Measurements from ENCODE around the gene DZIP1.
A peak's percentile ranks its signal among the peaks of the same experiment; 100 is the strongest.

DZIP1 gene

GRCh38 chr13:95677564-95678266 is 33.2 kb upstream of the DZIP1 start:
- TF ChIP-seq POLR2AphosphoS5 (IDR thresholded peaks at IDR 0.05; ENCODE audit: low read depth, low read length) = no peak

GRCh38 chr13:95676762-95677563 is 32.5 kb upstream of the DZIP1 start, which contains the start of gene DNAJC3:
TSS of gene DNAJC3 (plus strand) at chr13:95677139. CDS start at chr13:95677256, 117 bp downstream.
- TF ChIP-seq SIN3A (IDR thresholded peaks at IDR 0.05; ENCODE audit: borderline replicate concordance, insufficient read depth, low read length) (0 out of 2 replicates have a peak, but pooled peaks have one; percentile 24), POLR2AphosphoS5 (IDR thresholded peaks at IDR 0.05; ENCODE audit: low read depth, low read length) (peak; percentile 66), REST (IDR thresholded peaks at IDR 0.05; ENCODE audit: insufficient read depth in 1 of 2, low read depth in 2 of 2, low read length in 2 of 2) (peak in 1 of 2 experiments; percentile 13; a peak in 1 of 4 replicates), TAF1 (IDR thresholded peaks at IDR 0.05; ENCODE audit: borderline replicate concordance, insufficient read depth, low read length) (peak; percentile 78), FOXP2 (optimal IDR thresholded peaks at IDR 0.05; ENCODE audit: borderline replicate concordance, extremely low read depth, extremely low read length, insufficient read depth) (peak; percentile 38)

GRCh38 chr13:95676105-95676761 is 31.7 kb upstream of the DZIP1 start:
- TF ChIP-seq POLR2AphosphoS5 (IDR thresholded peaks at IDR 0.05; ENCODE audit: low read depth, low read length) (no peak), TAF1 (IDR thresholded peaks at IDR 0.05; ENCODE audit: borderline replicate concordance, insufficient read depth, low read length) (no peak), FOXP2 (optimal IDR thresholded peaks at IDR 0.05; ENCODE audit: borderline replicate concordance, extremely low read depth, extremely low read length, insufficient read depth) (no peak), SIN3A (IDR thresholded peaks at IDR 0.05; ENCODE audit: borderline replicate concordance, insufficient read depth, low read length) (no peak), REST (IDR thresholded peaks at IDR 0.05; ENCODE audit: insufficient read depth in 1 of 2, low read depth in 2 of 2, low read length in 2 of 2) (no peak)

GRCh38 chr13:95671597-95671996 is 27.1 kb upstream of the DZIP1 start:
- TF ChIP-seq POLR2AphosphoS5 (IDR thresholded peaks at IDR 0.05; ENCODE audit: low read depth, low read length) = no peak
- TF ChIP-seq FOXP2 (optimal IDR thresholded peaks at IDR 0.05; ENCODE audit: borderline replicate concordance, extremely low read depth, extremely low read length, insufficient read depth) = no peak
- TF ChIP-seq TAF1 (IDR thresholded peaks at IDR 0.05; ENCODE audit: borderline replicate concordance, insufficient read depth, low read length) = no peak
- no peak for TF ChIP-seq REST (IDR thresholded peaks at IDR 0.05; ENCODE audit: insufficient read depth in 1 of 2, low read depth in 2 of 2, low read length in 2 of 2)
- TF ChIP-seq SIN3A (IDR thresholded peaks at IDR 0.05; ENCODE audit: borderline replicate concordance, insufficient read depth, low read length) = no peak

- TF ChIP-seq FOXP2 (optimal IDR thresholded peaks at IDR 0.05; ENCODE audit: borderline replicate concordance, extremely low read depth, extremely low read length, insufficient read depth) (no peak), POLR2AphosphoS5 (IDR thresholded peaks at IDR 0.05; ENCODE audit: low read depth, low read length) (no peak), TAF1 (IDR thresholded peaks at IDR 0.05; ENCODE audit: borderline replicate concordance, insufficient read depth, low read length) (no peak), SIN3A (IDR thresholded peaks at IDR 0.05; ENCODE audit: borderline replicate concordance, insufficient read depth, low read length) (no peak), REST (IDR thresholded peaks at IDR 0.05; ENCODE audit: insufficient read depth in 1 of 2, low read depth in 2 of 2, low read length in 2 of 2) (no peak)
Measured at GRCh38 chr13:95660981-95661581, 16.6 kb upstream of the DZIP1 start.

Data from PFSK-1 (cell line).